Measurements from ENCODE around the gene XIRP1. TPM values are rescaled to one million over a fixed set of nuclear protein-coding genes. Genes with fewer than 3 reads are reported as not detected.

XIRP1 gene
- total and polyA plus RNA-seq, 9 donors, result 0.04 to 0.13 (median 0.11) TPM; not detected in 5

DNA sequence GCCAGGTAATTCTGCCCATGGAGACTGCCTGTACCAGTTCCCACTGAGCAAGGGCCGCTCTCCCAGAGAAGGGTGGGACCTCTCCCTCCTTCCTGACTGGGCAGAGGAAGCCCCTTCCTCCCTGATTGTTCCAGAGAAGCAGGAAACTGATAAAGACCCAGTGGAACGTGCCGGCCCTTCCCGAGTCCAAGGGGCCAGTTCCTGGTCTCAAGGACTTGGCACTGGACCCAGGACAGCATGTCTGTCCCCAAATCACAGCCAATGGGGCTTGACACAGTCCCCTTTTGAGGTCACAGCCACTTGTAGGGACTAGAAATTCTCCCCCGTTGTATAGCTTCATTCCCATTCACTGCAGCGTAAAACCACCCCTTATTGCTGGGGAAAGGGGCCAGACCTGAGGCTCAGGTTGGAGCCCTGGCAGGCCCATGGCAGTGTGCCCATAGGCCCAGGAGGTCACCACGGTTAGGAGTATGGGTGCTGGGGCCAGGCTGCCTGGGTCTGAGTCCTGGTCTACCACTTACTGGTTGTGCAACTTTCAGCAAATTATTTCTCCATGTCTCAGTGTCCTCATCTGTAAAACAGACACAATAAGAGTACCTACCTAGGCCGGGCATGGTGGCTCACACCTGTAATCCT, 57.1 kb downstream of the XIRP1 start:
- Histone ChIP-seq H3K36me3 (no peaks in the 10 kb centered on the region), H3K9me3 (no peaks in the 10 kb centered on the region), H3K4me3 (no peak overlapping the region), H3K4me1 (ENCODE audit: insufficient read depth) (no peaks in the 10 kb centered on the region), H3K27me3 (no peaks in the 10 kb centered on the region), H3K27ac (no peak overlapping the region)
- no peak for DNase-seq
- no peak for TF ChIP-seq POLR2A (IDR thresholded peaks at IDR 0.05)
- TF ChIP-seq, protein P1, sequence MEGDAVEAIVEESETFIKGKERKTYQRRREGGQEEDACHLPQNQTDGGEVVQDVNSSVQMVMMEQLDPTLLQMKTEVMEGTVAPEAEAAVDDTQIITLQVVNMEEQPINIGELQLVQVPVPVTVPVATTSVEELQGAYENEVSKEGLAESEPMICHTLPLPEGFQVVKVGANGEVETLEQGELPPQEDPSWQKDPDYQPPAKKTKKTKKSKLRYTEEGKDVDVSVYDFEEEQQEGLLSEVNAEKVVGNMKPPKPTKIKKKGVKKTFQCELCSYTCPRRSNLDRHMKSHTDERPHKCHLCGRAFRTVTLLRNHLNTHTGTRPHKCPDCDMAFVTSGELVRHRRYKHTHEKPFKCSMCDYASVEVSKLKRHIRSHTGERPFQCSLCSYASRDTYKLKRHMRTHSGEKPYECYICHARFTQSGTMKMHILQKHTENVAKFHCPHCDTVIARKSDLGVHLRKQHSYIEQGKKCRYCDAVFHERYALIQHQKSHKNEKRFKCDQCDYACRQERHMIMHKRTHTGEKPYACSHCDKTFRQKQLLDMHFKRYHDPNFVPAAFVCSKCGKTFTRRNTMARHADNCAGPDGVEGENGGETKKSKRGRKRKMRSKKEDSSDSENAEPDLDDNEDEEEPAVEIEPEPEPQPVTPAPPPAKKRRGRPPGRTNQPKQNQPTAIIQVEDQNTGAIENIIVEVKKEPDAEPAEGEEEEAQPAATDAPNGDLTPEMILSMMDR (IDR thresholded peaks at IDR 0.05), result no peak
- no peak for TF ChIP-seq EP300 (IDR thresholded peaks at IDR 0.05)
- intact Hi-C loops (cut with DNase I), result no loop called here
- WGBS, 3 donors, result 70 to 75% (median 74%) methylated on average over 8 of the region's 8 CpGs

DNA sequence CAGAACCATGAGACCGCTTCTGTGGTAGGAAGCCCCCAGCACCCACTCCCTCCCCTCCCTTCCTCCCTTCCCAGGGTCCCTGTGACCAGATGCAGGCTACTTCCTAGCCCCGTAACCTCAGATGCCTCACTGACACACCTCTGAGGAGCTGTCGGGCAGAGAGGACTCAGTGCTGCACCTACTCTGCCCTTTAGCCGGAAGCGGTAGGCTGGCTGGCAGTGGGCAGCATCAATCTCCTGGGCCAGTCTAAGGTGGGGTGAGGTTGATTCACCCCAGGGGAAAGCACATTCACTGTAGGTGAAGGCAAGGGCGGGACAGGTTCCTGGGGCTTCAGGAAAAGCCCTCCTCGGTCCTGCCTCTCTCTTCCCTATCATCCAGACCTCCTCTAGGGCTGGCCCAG, 58.1 kb downstream of the XIRP1 start:
- H3K9me3 ChIP-seq, result no peaks in the 10 kb centered on the region
- no peak overlapping the region for H3K27ac ChIP-seq
- WGBS, 3 donors, result 84 to 90% (median 89%) methylated on average over 7 of the region's 7 CpGs
- TF ChIP-seq, protein P1 (IDR thresholded peaks at IDR 0.05), result no peak
- no peak for TF ChIP-seq POLR2A (IDR thresholded peaks at IDR 0.05)
- TF ChIP-seq EP300 (IDR thresholded peaks at IDR 0.05), result no peak
- no peaks in the 10 kb centered on the region for H3K36me3 ChIP-seq
- no peaks in the 10 kb centered on the region for H3K27me3 ChIP-seq
- no peak overlapping the region for H3K4me3 ChIP-seq
- intact Hi-C loops (cut with DNase I), result no loop called here
- no peak for DNase-seq
- no peaks in the 10 kb centered on the region for H3K4me1 ChIP-seq (ENCODE audit: insufficient read depth)

DNA sequence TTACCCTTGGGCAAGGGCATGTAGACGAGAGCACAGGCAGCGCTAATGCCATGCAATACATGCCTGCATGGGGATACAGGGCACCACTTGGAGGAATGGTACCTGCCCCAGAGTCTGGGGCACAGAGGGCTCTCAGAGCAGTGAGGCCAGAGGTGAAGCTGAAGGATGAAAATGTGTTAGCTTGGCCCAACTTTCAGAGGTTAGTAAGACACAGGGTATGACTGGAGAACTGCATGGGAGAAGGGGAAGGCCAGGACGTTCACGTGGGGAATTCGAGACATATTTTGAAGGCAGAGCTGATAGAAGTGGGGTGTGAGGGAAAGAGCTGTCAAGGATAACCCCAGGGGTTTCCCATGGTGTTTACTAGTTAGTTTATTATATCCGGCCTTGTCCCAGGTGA, 58.6 kb downstream of the XIRP1 start:
- no peak overlapping the region for H3K4me3 ChIP-seq
- TF ChIP-seq POLR2A (IDR thresholded peaks at IDR 0.05) (no peak), EP300 (IDR thresholded peaks at IDR 0.05) (no peak)
- TF ChIP-seq, protein P1 (IDR thresholded peaks at IDR 0.05), result no peak

More for the DNA sequence above, 58.6 kb downstream of the XIRP1 start:
- no peak overlapping the region for H3K27ac ChIP-seq
- no peaks in the 10 kb centered on the region for H3K27me3 ChIP-seq
- no peaks in the 10 kb centered on the region for H3K4me1 ChIP-seq (ENCODE audit: insufficient read depth)
- 74 to 85% (median 83%) methylated on average over 6 of the region's 6 CpGs for WGBS, 3 donors
- H3K36me3 ChIP-seq, result no peaks in the 10 kb centered on the region
- no peaks in the 10 kb centered on the region for H3K9me3 ChIP-seq
- intact Hi-C loops (cut with DNase I), result no loop called here
- DNase-seq, result no peak

Small RNA genes within 50 kb of the gene (microRNA-seq; reads per million reads assigned to microRNA genes)
- gene MIR6822, result 0 to 0.16 (median 0) reads per million in 3 donors

Small RNA genes within 50 kb of the gene (small RNA-seq; reads per million reads assigned to genes)
- not detected for gene RF00017

Other genes with a start within 250 kb of the XIRP1 start
- gene SCN11A, start 140.7 kb downstream of the XIRP1 start, total RNA-seq, result under 1 TPM; under 0.01 to 0.34 (median 0.13) TPM
- under 1 TPM; 0.04 to 0.30 TPM for gene SCN11A, start 140.7 kb downstream of the XIRP1 start, polyA plus RNA-seq
- gene WDR48, start 140.6 kb downstream of the XIRP1 start, total RNA-seq, result 10 to 100 TPM; 20.7 to 43.7 (median 38.2) TPM
- 10 to 100 TPM; 20.8 to 55.5 TPM for gene WDR48, start 140.6 kb downstream of the XIRP1 start, polyA plus RNA-seq
- 10 to 100 TPM; 38.0 to 54.5 (median 47.8) TPM for gene GORASP1, start 85.0 kb downstream of the XIRP1 start, total RNA-seq
- gene GORASP1, start 85.0 kb downstream of the XIRP1 start, polyA plus RNA-seq, result 10 to 100 TPM; 31.4 to 32.5 TPM
- 10 to 100 TPM in 3 of 7 donors, 1 to 10 TPM in 4; 4.8 to 21.4 (median 9.1) TPM for gene TTC21A, start 84.9 kb downstream of the XIRP1 start, total RNA-seq
- 1 to 10 TPM; 4.2 to 4.8 TPM for gene TTC21A, start 84.9 kb downstream of the XIRP1 start, polyA plus RNA-seq
- gene CSRNP1, start 39.0 kb downstream of the XIRP1 start, total RNA-seq, result 100 to 1,000 TPM in 2 of 7 donors, 10 to 100 TPM in 5; 22.4 to 118 (median 54.9) TPM
- gene CSRNP1, start 39.0 kb downstream of the XIRP1 start, polyA plus RNA-seq, result 10 to 100 TPM in 1 of 2 donors, 1 to 10 TPM in 1; 6.5 to 24.7 TPM
- gene CX3CR1, start 87.4 kb upstream of the XIRP1 start, total RNA-seq, result 1 to 10 TPM in 4 of 7 donors, under 1 TPM in 3; 0.12 to 5.5 (median 1.3) TPM
- 1 to 10 TPM in 1 of 2 donors, under 1 TPM in 1; 0.29 to 8.4 TPM for gene CX3CR1, start 87.4 kb upstream of the XIRP1 start, polyA plus RNA-seq
- not detected for gene CCR8, start 137.1 kb upstream of the XIRP1 start, total RNA-seq
- under 1 TPM in 1 of 2 donors, not detected in 1; 0.23 TPM for gene CCR8, start 137.1 kb upstream of the XIRP1 start, polyA plus RNA-seq
- gene SLC25A38, start 190.8 kb upstream of the XIRP1 start, total RNA-seq, result 10 to 100 TPM; 28.8 to 38.6 (median 33.9) TPM
- gene SLC25A38, start 190.8 kb upstream of the XIRP1 start, polyA plus RNA-seq, result 10 to 100 TPM; 48.1 to 70.5 TPM
- 1,000 to 10,000 TPM; 1,337 to 2,779 (median 1,617) TPM for gene RPSA, start 214.1 kb upstream of the XIRP1 start, total RNA-seq
- gene RPSA, start 214.1 kb upstream of the XIRP1 start, polyA plus RNA-seq, result 1,000 to 10,000 TPM; 1,695 to 2,321 TPM

Measured in ovary (tissue), 9 donors.